HG02798 (cell line): ENCODE data around the gene PPP2R2B.

Experiments
- ATAC-seq: cut with Tn5 transposase; IDR thresholded peaks from one replicate; pipeline ENCODE4 v1.9.1; 2021; ENCODE audit warnings: mild to moderate bottlenecking; ENCODE audit not compliant: unreplicated experiment, poor library complexity

The PPP2R2B gene

DNA sequence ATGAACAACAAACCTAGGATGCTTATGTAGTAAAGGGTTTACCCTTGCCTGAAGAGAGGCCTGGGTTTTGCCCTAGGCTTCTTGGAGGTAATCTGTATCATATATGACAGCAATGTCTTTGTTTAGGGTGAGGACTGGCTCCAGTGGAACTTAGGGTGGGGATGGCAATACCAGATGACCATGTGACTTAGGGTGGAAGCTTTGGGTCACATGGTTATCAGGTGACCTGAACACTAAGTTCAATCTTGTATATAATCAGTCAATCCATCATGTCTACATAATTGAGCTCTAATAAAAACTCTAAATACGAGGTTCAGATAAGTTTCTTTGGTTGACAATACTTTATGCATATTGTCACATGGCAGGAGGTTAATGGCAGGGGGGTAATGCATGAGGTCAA lies 10.6 kb upstream of the PPP2R2B start:
- no peak for ATAC-seq

DNA sequence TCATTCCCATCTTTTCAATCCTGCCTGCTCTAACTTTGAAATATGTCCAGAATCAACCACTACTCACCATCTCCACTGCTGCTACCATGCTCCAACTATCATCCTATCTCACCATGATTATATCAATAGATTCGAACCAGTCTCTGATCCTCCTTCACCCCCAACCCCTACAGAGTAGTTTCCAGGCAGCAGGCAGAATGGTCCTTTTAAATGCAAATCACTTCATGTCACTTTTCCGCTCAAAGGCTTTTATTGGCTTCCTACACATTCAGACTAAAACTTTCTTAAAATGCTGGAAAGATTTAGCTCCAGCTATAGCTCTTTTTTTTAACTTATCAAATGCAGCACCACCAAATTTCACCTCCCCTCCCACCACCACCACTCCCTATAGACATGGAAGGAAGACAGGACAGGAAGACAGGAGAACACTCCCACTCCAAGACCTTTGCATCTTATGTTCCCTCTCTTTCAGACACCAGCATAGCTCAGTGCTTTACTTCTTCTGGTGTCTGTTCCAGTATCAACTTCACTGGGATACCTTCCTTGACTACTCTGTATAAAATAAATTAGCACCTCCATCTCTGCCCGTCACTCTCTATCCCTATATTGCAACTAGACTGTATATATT lies 9.9 kb upstream of the PPP2R2B start:
- ATAC-seq = no peak

DNA sequence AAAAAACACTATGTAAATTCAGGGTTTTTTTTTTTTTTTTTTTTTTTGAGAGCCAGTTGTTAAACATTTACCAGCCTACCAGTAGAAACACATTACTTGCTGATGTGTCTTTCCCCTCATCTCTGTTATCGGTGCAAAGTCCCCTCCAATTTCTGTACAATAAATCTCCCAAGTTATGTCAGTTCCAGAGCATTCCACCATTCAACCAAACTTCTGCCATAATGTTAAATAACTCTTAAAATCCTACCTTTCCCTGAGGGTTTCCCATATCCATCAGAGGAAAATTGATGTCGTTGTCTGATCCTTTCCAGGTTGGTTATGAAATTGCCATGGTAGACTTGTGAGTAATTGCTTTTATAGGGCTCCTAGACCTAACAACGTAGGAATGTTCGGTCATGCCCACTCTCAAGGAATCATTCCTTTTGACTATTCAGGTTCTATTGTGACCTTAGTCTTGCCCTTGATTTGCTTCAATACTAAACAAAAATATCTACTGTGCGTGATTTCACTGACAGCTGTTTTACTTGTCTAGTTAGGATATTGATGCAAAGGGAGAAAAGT lies 5.6 kb upstream of the PPP2R2B start:
- ATAC-seq = no peak

DNA sequence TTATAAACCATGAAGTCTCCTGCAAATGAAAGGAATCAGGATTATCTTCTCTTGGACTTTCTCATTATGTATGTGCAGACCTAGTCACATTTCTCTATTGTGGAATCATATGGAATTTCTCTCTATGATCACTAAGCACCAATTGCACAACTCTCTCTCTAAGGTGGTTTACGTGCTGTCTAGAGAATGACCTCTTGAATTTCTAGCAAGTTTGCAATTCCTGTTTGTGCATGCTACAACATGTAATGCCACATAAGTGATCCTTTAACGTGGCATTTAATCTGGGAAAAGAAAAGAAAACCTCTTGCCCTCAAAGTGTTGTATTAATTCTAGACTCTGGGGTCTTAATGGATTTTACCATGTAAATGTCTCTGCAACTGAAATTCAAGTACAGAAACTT lies 5.0 kb upstream of the PPP2R2B start:
- no peak for ATAC-seq

DNA sequence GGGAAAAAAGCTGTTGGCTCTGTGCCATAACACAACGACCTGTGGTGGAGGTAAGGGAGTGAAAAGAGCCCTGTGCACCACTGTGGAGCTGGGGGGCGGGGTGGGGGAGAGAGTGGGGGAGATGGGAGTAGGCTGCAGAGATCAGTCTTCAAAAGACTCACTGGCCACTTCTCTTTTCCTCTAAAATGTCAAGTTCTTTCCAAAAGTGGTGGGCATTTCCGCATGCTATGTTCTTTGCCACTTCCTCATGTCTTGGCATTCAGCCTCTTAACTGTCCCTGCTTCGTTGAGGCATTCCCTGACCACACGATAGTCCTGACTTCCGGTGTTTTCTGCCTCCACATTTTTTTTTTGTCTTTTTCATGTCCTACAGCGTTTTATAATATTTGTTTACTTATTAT lies 2.4 kb upstream of the PPP2R2B start:
- no peak for ATAC-seq

DNA sequence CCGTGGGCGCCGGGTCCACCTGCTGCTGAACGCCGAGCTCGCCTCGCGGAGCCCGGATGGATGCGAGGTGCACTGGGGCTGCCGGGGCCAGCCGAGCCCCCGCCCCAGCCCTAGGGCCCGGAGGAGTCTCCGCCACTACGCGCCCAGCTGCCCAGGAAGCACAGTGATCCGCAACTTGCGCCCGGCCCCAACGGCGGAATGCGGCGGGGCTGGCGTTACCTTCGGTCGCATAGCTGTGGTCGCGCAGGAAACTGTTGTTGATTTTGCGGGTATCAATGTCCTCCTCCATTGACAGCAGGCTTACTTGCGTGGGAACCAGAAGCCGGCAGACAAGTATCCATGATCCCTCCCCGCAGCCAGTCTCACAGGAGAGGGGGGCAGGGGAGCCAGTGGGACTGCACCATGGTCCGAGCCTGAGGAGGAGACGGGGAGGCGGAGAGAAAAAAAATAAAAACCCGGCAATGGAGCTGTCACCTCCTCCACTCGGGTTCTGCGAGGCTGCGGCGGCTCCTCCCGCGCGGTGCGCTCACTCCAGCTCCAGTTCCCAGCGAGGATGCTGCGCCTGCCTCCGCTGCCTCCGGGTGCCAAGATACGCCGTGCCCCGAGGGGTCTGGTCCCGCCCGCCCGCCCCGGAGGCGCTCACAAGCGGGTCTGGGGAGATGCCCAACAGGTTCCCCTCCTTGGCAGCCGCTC lies 628 bp downstream of the PPP2R2B start:
- ATAC-seq = no peak

DNA sequence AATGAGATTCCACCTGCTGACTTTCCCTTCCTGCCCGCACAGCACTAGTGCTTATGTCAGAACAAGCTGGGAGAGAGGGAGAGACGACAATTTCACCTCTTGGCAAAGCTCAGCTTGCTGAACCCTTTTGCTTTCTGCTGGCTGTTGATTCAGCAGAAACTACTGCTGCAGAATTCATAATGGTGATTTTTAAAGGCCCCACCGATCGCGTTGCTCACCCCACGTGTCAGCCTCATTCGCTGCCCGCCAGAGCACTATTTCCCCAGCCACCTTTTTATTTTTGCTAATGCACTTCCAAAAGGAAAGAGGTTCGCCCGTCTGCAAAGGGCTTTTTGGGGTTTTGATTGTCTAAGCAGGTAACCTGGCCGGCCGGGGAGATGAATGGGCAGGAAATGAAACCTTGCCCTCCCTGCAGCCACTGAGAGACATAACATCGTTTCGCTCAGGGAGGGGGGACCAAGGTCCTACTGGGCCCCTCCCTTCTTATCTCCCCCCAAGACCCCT lies 1.3 kb downstream of the PPP2R2B start:
- ATAC-seq = no peak

DNA sequence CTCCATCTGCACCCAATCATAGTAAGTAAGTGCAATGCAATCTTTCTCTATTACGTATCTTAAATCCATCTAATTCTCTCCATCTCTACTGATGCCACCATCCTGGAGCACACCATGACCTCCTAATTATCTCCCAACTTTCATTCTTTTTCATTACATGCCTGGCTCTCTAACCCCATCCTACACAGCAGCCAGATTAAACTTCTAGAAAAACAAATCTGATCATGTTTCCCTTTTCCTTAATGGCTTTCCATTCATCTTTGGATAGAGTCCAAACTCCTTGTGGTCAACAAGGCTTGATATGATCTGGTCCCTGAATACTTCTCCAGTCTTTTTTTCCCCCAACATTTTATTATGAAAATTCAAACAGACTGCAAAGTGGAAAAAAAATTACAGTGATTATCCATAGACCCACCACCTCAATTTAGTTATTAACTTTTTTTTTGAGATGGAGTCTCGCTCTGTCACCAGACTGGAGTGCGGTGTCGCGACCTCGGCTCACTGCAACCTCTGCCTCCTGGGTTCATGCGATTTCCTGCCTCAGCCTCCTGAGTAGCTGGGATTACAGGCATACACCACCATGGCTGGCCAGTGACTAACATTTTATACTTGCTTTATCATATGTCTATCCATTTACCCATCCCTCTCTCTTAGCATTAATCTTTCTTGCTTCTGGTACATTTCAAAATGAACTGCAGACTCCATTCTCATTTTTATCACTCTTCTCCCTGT lies 5.2 kb downstream of the PPP2R2B start:
- ATAC-seq = no peak

DNA sequence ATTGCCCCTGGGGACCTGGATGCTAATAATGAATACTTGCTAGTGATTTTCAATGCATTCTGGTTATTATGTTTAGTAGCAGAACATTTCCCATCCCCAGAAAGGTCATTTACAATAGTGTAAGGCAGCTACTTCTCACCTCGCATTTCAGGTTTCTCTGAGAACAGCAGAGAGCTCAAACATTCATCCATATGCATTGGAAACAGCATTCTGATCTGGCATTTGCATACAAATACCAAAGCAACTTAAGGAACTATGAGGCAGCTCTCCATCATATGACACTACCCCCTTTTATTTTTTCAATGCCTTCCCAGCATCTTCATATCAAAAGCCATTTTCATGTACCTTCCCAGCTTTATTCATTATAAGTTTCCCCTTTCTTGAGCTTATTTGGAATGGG lies 6.4 kb downstream of the PPP2R2B start:
- no peak for ATAC-seq

DNA sequence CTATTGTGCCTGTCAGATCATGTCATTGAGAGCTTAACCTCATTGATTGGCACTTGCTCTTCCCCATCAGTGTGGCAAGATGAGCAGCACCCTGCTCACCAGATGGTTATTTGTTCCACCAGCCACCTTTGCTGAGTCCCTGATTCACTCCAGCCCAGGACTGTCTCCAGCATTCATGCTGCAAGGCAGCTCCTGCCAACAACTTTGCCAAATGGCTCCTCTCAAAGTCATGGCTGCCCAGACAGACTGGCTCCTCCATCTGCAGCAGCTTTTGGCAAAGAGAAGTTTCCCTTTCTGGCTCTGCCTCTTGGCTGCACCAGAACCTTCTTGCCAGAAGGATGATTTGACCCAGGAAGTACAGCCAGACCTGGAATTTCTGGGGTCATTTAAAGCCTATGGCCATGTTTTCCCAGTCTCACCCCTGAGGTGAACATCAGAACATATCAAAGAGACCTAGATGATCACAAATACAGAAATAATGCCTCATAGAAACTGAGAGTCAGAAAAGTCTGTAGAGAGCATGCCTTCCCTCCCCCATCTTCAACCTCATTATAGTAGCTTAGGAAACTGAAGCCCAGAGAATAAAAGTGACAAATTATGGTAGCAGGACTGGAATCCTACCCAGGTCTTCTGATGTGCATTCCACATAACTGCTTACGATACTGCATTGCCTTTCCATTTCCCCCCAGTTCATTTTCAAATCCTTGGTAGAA lies 10.4 kb downstream of the PPP2R2B start:
- ATAC-seq = no peak

DNA sequence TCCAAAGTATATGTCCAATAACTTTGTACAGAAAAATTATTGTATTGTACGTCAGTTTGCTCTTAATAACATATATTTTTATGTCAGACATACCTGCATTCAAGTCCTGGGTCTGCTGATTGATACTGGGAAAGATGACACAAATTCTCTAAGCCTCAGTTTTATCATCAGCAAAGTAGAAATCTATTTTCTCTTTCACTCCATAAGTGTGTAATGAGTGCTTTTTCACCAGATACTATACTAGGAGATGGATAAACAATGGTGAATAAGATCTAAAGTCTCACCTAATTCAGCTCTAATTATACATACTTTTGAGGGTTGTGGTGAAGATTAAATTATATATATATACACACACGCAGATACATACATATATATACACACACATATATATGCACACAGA lies 12.3 kb downstream of the PPP2R2B start:
- ATAC-seq = no peak

DNA sequence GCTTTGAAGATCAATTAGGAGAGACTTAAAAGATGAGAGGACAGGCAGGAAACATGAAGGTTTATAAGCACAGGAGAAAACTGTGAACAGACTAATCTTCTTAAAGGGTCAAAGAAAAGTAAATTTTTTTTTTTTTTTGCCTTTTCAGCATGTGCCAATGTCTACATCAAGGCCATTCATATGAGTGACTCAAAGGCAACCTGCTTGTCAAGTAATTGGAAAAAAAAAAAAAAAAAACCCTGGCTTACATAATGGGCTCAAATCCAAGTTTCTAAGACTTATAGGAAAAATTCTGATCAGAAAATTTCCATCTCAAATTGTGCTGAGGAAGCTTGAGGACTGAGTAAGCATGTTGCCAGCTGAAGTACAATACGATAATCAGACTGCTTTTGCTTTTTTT lies 15.9 kb downstream of the PPP2R2B start:
- ATAC-seq = no peak

DNA sequence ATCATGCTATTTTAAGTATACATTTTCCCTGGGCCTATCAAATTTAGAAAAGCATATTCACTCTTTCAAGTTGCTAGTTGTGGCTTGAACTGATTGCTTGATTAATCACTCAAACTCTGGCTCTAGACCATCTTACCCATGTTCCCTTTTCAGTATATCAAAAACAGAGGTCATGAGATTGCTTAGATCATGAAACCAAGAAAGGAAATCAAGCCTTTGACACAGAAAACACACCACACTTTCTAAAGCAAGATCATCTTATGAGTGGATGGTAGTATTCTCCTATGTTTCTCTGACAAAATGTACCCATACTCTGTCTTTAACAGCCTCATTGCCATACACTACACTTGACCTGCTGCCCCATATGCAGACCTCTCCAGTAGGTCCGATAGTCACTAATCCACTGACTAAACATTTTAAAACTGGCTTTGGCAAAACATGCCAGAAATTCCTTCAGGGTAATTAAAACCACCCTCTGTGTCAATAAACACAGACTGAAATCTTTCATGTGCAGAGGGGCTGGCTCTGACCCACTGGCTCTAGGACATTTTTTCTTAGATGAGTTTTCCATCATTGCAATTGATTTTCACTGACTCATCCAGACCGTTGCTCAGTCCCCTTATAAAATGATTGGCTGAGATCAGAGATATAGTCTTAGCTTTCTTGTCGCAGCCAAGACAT lies 18.2 kb downstream of the PPP2R2B start:
- ATAC-seq = no peak

DNA sequence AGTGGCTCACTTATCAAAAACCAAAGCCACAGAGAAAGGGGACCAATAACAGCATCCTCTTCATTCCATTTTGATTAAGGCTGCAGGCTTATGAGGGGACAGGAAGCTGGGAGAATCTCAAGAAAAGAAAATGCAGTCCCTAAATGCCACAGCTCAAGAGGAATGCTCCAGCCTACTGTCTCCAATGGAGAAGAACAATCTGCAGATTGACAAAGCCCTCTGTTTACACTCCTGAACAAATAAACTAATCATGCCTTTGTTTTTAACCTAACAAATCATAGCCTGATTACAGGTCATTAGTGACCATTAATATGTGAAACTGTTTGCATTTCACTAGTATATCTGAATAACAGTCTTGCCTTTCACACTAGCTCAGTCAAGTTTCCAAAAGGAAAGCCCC lies 26.5 kb downstream of the PPP2R2B start:
- ATAC-seq = no peak

DNA sequence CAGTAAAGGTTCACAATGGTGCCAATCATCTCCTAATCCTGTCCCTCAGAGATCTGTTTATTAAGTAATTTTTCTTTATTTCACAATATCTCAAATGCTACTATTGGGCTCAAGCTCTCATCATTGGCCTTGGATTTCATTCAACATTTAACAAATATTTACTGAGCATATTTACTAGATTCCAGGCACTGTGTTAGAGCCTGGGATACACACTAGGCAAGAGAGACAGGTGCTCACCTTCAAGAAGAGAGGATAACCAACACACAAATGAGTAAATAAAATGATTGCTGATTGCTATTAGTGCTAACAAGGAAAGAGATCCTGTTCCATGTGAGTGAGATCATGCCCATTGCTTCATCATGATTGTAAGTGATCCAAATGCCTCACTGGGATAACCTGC lies 27.4 kb downstream of the PPP2R2B start:
- ATAC-seq = no peak

DNA sequence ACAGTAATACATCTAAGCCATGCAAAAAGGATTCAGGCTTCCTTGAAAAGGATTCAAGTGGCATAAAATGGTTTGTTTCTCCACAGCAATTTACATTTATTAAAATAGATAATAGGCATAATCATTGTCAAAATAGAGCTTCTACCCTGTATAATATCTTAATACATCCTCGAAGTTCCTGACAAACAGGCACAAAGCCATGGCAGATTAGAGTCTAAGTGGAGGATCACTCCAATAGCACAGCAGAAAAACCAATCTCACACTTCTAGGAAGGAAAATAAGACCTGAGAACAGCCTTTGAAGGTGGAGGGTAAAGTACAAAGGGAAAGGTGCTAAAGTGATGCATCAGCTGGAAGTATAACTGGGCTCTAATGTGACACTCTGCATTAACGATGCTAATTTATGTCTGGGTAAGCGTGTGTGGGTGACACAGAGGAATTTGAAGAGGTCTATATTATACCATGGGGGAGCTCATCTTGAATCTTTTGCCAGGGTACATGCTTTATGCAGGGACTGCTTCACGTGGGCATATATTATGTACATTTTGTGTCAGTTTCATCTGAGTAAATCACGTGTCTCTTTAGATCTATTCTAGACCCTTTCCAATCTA lies 28.8 kb downstream of the PPP2R2B start:
- no peak for ATAC-seq

DNA sequence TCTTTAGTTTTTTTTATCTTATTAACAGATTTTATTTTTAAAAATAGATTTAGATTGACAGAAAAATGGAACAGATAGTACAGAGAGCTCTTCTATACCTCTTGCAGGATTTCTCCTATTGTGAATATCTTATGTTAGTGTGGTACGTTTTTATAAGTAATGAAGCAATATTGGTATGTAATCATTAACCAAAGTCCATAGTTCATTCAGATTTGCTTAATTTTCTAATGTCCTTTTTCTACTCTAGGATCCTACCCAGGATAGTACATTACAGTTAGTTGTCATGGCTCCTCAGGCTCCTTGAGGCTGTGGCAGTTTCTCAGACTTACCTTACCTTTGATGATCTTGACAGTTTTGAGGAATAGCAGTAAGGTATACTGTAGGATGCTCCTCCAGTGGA lies 30.4 kb downstream of the PPP2R2B start:
- ATAC-seq = no peak

DNA sequence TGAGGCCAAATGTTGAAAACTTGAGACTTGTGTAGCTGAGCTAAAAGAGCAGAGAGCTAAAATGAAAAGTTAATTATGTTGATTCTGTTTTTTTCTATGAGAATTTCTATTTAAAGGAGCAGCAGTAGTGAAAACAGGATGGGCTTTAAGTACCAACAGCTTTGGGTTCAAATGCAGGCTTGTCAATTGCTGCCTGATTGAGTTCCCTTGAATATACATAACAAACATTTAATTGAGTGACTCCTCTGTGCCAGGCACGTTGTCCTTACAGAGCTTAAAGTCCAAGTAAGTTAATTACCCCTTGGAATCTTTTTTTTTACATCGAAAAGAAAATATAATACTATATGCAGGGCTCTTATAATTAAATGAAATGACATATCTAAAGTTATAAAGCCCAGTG lies 38.5 kb downstream of the PPP2R2B start:
- ATAC-seq = no peak

DNA sequence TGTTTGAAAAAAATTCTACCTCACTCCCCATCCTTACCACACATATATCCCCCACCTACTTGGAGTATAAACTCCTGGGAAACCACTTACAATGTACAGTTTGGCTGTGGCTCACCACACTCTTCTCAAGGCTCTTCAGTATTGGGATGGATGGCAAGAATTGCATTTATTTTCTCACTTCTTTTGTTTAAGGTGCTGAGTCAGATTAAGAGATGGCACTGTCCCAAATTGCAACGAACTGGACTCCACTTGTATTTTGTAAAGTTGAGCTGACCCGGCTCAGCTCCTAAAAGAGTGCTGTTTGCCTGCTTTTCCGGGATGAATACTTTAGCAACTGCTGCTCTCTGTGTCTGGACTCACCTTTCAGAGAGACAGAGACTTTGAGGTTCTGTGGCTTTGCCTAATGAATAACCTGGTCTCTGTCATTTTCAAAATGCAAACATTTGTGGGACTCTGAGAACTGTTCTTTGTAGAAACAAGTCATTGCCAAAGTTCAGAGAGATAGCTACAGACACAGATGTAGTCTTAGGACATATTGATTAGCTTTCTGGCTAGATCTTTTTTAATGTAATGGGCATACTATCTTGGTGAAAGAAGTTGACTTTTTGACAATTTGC lies 42.2 kb downstream of the PPP2R2B start:
- no peak for ATAC-seq
